ENCODE results near the gene BARHL2.

BARHL2 gene

DNA sequence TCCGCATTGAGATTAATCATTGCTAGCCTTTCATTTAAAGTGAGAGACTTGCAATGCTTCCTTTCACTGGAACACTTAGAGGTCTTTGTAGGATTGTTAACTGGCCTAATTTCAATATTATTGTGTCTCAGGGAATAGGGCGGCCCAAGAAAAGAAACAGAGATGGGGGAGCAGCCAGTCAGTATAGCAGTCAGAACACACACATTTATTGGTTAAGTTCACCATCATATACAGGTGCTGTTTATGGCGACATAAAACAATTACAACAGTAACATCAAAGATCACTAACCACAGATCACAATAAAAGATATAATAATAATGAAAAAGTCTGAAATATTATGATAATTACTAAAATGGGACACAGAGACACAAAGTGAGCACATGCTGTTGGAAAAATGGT, 29.4 kb downstream of the BARHL2 start:
- Histone ChIP-seq H3K4me1 (no peaks in the 10 kb centered on the region), H3K27ac (no peak overlapping the region), H3K36me3 (no peaks in the 10 kb centered on the region), H4K20me1 (no peaks in the 10 kb centered on the region), H3K9me3 (no peaks in the 10 kb centered on the region), H3K27me3 (no peaks in the 10 kb centered on the region), H3K4me3 (no peak overlapping the region), H3K9ac (no peak overlapping the region), H3K4me2 (no peak overlapping the region)
- no peak for TF ChIP-seq Cebpa-rat (IDR thresholded peaks at IDR 0.05)

DNA sequence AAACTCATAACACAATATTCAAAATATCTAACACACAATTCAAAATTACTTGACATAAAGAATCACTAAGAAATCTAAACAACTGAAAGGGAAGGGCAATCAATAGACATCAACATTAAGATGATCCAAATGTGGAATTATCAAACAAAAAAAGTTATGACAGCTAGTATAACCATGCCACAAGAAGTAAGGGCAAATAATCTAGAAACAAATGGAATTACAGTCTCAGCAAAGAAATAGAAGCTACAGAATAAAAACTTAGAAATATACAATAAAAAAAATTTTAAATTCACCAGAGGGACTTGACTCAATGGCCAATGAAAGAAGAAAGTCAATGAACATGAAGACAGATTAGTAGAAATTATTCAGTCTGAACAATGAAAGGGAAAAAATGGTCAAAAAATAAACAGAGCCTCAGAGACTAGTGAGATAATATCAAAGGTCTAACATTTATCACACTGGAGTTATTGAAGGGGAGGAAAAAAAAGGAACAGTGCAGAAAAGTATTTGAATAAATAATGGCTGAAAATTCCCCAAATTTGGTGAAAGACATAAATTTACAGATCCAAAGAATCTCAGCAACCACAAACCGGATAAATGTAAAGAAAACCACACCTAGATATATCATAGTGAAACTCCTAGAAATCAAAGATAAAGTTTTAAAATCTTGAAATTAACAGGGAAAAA, 41.8 kb downstream of the BARHL2 start:
- H3K36me3 ChIP-seq: no peaks in the 10 kb centered on the region
- H3K9me3 ChIP-seq: peaks cover 20% of the 10 kb centered on the region
- H4K20me1 ChIP-seq: no peaks in the 10 kb centered on the region
- no peak overlapping the region for H3K27ac ChIP-seq
- H3K27me3 ChIP-seq: no peaks in the 10 kb centered on the region
- H3K9ac ChIP-seq: no peak overlapping the region
- H3K4me1 ChIP-seq: no peaks in the 10 kb centered on the region
- H3K4me2 ChIP-seq: no peak overlapping the region
- H3K4me3 ChIP-seq: no peak overlapping the region
- no peak for TF ChIP-seq Cebpa-rat (IDR thresholded peaks at IDR 0.05)

GRCh38 chr1:90671741-90672140, 45.4 kb downstream of the BARHL2 start:
- H3K4me3 ChIP-seq: no peak overlapping the region
- no peaks in the 10 kb centered on the region for H3K4me1 ChIP-seq
- no peak overlapping the region for H3K4me2 ChIP-seq
- no peaks in the 10 kb centered on the region for H3K27me3 ChIP-seq
- no peak overlapping the region for H3K9ac ChIP-seq
- H3K27ac ChIP-seq: no peak overlapping the region
- peaks cover 20% of the 10 kb centered on the region for H3K9me3 ChIP-seq
- H4K20me1 ChIP-seq: no peaks in the 10 kb centered on the region
- no peak for TF ChIP-seq Cebpa-rat (IDR thresholded peaks at IDR 0.05)
- no peaks in the 10 kb centered on the region for H3K36me3 ChIP-seq

GRCh38 chr1:90671251-90671650, 45.9 kb downstream of the BARHL2 start:
- no peak for TF ChIP-seq Cebpa-rat (IDR thresholded peaks at IDR 0.05)
- Histone ChIP-seq H3K4me3 (no peak overlapping the region), H3K36me3 (no peaks in the 10 kb centered on the region), H3K4me1 (no peaks in the 10 kb centered on the region), H3K9ac (no peak overlapping the region), H4K20me1 (no peaks in the 10 kb centered on the region), H3K9me3 (peaks cover 20% of the 10 kb centered on the region), H3K27me3 (no peaks in the 10 kb centered on the region), H3K4me2 (no peak overlapping the region), H3K27ac (no peak overlapping the region)

All from BLaER1 (cell line).